Motor neuron (in vitro differentiated cells): ENCODE results near the gene SPAG5. TPM values are rescaled to one million over a fixed set of nuclear protein-coding genes. Genes with fewer than 3 reads are reported as not detected.
"Not testable (repeated sequence)": the region's sequence is repeated elsewhere in the genome, so short reads cannot be mapped to it uniquely, and the experiment has no call there.

Experiments used
- ATAC-seq, 8 experiments: fragments of 200-7000 bp; cut with Tn5 transposase; replicated peaks in 6 of 8; 2 replicates each; pipeline ENCODE4 v1.8.0; 2021; ENCODE audit warnings: mild to moderate bottlenecking in 8 of 8, moderate library complexity in 8 of 8
- H3K27ac ChIP-seq, 2 donors: fragments of 250-450 bp; sonication (Bioruptor Pico); 2 replicates each; pipeline ENCODE4 v1.9.0; 2021; ENCODE audit warnings: antibody characterized with exemption in 2 of 2, mild to moderate bottlenecking in 2 of 2, moderate library complexity in 1 of 2
- H3K4me1 ChIP-seq, 2 donors: fragments of 250-450 bp; sonication (Bioruptor Pico); replicated peaks in 1 of 2; 2 replicates each; pipeline ENCODE4 v1.6.1; 2021; ENCODE audit warnings: antibody characterized with exemption in 2 of 2, mild to moderate bottlenecking in 2 of 2, moderate library complexity in 1 of 2
- H3K4me3 ChIP-seq, 5 donors: fragments of 250-450 bp; sonication (Bioruptor Pico); 2 replicates each; pipeline ENCODE4 v1.9.0; 2021; ENCODE audit warnings: antibody characterized with exemption in 5 of 5, mild to moderate bottlenecking in 5 of 5, moderate library complexity in 4 of 5
- WGBS, 10 experiments: fragments of 450-650 bp; shearing (Covaris generic); methylation state at CpG; one replicate each; pipeline ENCODE4 v1.0.0; 2022; 5-methylcytosine and 5-hydroxymethylcytosine counted together
- in situ Hi-C, 9 experiments: fragments of 400-800 bp; cut with MboI; loops; one replicate each; pipeline ENCODE4 v1.15.0; 2021; ENCODE audit warnings: low sequenced_read_pairs in 9 of 9, low pct_unique_long_range_greater_than_20kb in 2 of 9; ENCODE audit not compliant: unreplicated experiment in 9 of 9
- total RNA-seq, 8 experiments: library from RNA; unstranded; fragments of 300-600 nt; gene quantifications; 2 replicates each; pipeline versions ENCODE4 v1.2.3 to v1.2.4, GENCODE V29; 2022

SPAG5 gene
- total RNA-seq, 8 experiments from 2014 or later: 2.3 to 65.8 (median 9.8) TPM

- no peaks in the 10 kb centered on the region for H3K4me1 ChIP-seq
- H3K4me3 ChIP-seq: no peak overlapping the region
- WGBS, 10 experiments: 86 to 100% (median 96%) methylated on average over 1 to 3 of the region's 3 CpGs; no CpG with 5 or more reads in 3 of the 10 experiments
- no peak for ATAC-seq
- no peak overlapping the region for H3K27ac ChIP-seq
- in situ Hi-C loops: loop anchor here in 1 of 9 experiments (25.0 kb wide), 1 partner anchor 90 kb away; the partner anchor contains the start of genes PROCA1, RAB34 and RPL23A
Observed at GRCh38 chr17:28622186-28622585, 23.4 kb upstream of the SPAG5 start.

- no peak overlapping the region for H3K4me3 ChIP-seq
- no peak overlapping the region for H3K27ac ChIP-seq
- no peaks in the 10 kb centered on the region for H3K4me1 ChIP-seq
- in situ Hi-C loops: loop anchor here in 1 of 9 experiments (25.0 kb wide), 1 partner anchor 92 kb away; the partner anchor contains the start of genes PROCA1, RAB34 and RPL23A
- 61 to 100% (median 93%) methylated on average over 1 to 2 of the region's 2 CpGs; no CpG with 5 or more reads in 3 of the 10 experiments for WGBS, 10 experiments
- no peak for ATAC-seq
Observed at GRCh38 chr17:28620010-28620409, 21.2 kb upstream of the SPAG5 start.

- in situ Hi-C loops: loop anchor here in 1 of 9 experiments (25.0 kb wide), 1 partner anchor 94 kb away; the partner anchor contains the start of genes PROCA1, RAB34 and RPL23A
- 67 to 100% (median 89%) methylated on average over 1 to 3 of the region's 3 CpGs; no CpG with 5 or more reads in 2 of the 10 experiments for WGBS, 10 experiments
- Histone ChIP-seq H3K4me1 (no peaks in the 10 kb centered on the region), H3K4me3 (no peak overlapping the region), H3K27ac (no peak overlapping the region)
- ATAC-seq: no peak
Observed at GRCh38 chr17:28618464-28618863, 19.6 kb upstream of the SPAG5 start.

DNA sequence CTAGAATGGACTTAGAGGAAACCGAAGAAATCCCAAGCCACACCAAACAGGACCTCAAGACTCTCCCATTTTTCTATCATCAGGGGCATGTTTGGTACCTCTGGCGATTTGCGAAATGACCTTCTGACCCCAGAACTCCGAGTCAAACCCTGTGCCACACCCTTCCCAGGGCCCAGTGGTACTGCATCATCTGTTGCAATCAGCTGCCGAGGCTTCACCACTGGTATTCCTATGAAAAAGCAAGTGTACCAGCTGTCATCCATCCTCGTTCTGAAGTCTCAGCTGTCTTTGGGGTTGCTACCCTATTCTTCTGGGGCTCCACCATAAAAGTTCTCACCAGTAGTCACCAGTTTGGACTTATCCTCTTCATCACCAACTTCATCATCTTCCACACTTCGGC lies 17.5 kb upstream of the SPAG5 start:
- ATAC-seq: no peak
- in situ Hi-C loops: loop anchor here in 1 of 9 experiments (25.0 kb wide), 1 partner anchor 96 kb away; the partner anchor contains the start of genes PROCA1, RAB34 and RPL23A
- no peak overlapping the region for H3K27ac ChIP-seq
- WGBS, 10 experiments: 70 to 100% (median 86%) methylated on average over 1 to 6 of the region's 7 CpGs; no CpG with 5 or more reads in 3 of the 10 experiments
- no peak overlapping the region for H3K4me3 ChIP-seq
- no peaks in the 10 kb centered on the region for H3K4me1 ChIP-seq

DNA sequence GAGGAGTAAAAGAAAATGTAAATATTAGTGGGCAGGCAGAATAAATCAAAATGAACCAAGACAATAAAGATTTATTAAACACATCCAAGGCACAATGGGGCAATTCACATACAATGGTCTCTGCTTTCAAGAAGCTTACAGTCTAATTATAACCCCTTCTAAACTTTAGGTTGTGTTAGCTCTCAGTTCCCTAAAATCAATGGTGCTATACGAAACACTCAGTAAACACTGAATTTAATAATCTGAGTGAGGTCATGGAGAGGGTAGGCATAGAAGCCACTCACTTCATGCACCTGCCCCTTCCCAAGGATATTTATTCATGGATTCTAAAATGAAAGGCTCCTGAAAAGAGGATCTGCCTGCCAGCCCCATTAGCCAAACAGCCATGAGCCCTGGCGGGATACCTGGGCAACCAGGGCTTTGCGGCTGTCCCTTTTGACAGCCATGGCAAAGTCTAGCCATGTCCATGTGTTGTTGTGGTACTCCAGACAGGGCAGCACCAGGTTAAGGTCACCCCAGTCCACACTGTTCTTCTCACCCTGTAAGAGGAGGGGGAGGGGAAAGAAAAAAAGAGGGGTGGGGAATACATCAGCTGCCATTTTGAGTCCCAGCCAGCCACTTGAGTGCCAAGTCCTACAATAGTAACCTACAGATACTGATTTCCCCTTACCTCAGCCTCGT lies 16.6 kb upstream of the SPAG5 start:
- in situ Hi-C loops: loop anchor here in 1 of 9 experiments (25.0 kb wide), 1 partner anchor 97 kb away; the partner anchor contains the start of genes PROCA1, RAB34 and RPL23A
- Histone ChIP-seq H3K4me3 (no peak overlapping the region), H3K4me1 (no peaks in the 10 kb centered on the region), H3K27ac (no peak overlapping the region)
- no peak for ATAC-seq
- 67 to 100% (median 94%) methylated on average over 1 to 2 of the region's 4 CpGs; no CpG with 5 or more reads in 2 of the 10 experiments for WGBS, 10 experiments

DNA sequence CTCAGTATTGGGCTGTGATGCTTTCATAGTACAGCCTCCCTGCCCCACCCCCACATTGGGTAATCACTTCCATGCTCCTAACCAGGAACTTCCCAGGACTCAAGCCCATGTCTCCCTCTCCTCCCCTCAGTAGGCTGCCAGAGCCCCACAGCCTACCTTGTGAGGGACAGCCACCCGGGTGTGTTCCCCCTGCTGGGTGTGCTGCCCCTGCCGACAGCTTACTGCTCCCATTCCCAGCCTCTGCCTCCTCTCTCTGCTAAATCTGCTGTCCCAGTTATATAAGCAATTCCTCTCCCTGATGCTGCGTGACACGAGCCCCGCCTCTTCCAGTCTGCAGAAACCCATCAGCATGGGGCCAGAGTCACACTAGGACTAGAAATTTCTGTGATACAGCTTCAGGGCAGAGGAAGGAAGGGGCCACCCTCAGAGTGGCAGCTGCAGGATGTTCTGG lies 15.1 kb upstream of the SPAG5 start, which contains the start of gene RSKR:
Gene RSKR (minus strand): TSS at position 255 of the 451 bp plus-strand sequence. CDS start 24 bp downstream, at position 231.
- in situ Hi-C loops: loop anchor here in 1 of 9 experiments (25.0 kb wide), 1 partner anchor 98 kb away; the partner anchor contains the start of genes PROCA1, RAB34 and RPL23A
- 40 to 100% (median 90%) methylated on average over 1 to 3 of the region's 5 CpGs; no CpG with 5 or more reads in 7 of the 10 experiments for WGBS, 10 experiments
- H3K4me1 ChIP-seq: no peaks in the 10 kb centered on the region
- H3K4me3 ChIP-seq: no peak within 1 kb of the TSS
- no peak within 1 kb of the TSS for H3K27ac ChIP-seq
- ATAC-seq: peak in 3 of 8 experiments; percentile 16 to 50 (median 43)

DNA sequence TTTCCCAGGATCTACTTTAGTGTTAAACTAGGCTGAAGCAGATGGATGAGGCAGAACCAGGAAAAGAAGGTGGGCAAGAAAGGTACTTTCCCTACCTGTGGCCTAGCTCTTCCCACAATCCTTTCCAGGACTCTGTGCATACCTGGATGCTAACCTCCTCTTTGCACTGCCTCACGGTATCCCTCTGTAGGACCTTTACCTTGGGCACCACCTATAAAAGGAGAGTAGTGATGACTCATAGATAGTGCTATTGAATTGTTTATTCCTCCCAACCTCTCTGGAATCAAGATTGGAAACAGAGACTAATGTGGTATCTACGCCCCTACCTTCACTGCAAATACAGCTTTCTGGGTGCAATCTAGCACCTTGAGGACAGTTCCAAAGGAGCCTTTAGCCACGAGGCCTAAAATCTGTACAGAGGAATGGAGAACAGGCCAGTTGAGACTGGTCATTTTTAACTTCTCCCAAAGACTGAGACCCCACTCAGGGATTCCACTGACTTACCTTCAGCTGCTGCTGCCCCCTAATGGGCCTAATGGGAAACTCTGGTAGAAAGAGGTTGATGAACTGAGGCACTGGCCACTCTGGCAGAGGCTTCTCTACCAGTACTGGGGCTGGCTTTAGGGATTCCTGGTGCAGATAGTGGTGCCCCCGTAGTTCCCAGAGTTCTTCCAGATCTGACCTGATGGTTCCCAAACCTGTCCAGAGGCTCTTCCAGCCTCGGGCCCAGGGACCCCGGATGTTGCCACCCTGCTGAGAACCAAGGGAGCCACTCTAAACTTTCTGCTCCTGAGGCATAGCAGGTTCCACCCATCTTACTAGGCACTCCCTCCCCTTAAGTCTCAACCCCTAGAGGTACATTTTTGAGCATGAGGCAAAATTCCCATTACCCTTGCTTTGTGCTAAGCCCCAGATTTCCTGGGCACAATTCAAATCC lies 14.4 kb upstream of the SPAG5 start:
- H3K4me1 ChIP-seq: no peaks in the 10 kb centered on the region
- WGBS, 10 experiments: 40 to 100% (median 64%) methylated on average over 1 to 5 of the region's 6 CpGs; no CpG with 5 or more reads in 2 of the 10 experiments
- no peak overlapping the region for H3K4me3 ChIP-seq
- ATAC-seq: peak; percentile 22 to 77 (median 45)
- H3K27ac ChIP-seq: no peak overlapping the region
- in situ Hi-C loops: loop anchor here in 1 of 9 experiments (25.0 kb wide), 1 partner anchor 99 kb away; the partner anchor contains the start of genes PROCA1, RAB34 and RPL23A

GRCh38 chr17:28612531-28612930 lies 13.7 kb upstream of the SPAG5 start:
- ATAC-seq: no peak
- in situ Hi-C loops: loop anchor here in 1 of 9 experiments (25.0 kb wide), 1 partner anchor 100 kb away; the partner anchor contains the start of genes PROCA1, RAB34 and RPL23A
- H3K4me1 ChIP-seq: no peaks in the 10 kb centered on the region
- H3K27ac ChIP-seq: no peak overlapping the region
- no peak overlapping the region for H3K4me3 ChIP-seq
- 0 to 83% (median 48%) methylated on average over 1 to 2 of the region's 2 CpGs; no CpG with 5 or more reads in 4 of the 10 experiments for WGBS, 10 experiments

DNA sequence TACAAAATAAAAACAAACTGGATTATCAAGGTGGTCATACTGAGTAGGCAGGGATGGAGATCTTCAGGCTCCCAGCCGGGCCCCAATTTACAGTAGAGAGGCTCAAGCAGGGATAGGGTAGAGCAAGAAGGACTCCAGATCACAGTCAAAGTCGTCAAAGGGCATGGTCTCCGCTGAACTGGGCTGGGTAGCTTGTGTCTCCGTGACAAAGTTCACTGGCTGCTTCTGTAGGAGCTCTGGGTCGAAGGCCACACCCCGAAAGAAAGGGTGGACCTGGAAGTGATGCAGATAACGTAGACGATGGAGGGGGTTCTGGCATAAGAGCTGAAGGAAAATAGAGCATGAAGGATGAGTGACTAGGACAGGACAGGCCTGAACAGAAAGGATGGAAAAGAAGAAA lies 11.6 kb upstream of the SPAG5 start:
- Histone ChIP-seq H3K4me3 (no peak overlapping the region), H3K27ac (no peak overlapping the region), H3K4me1 (no peaks in the 10 kb centered on the region)
- in situ Hi-C loops: loop anchor here in 1 of 9 experiments (25.0 kb wide), 1 partner anchor 102 kb away; the partner anchor contains the start of genes PROCA1, RAB34 and RPL23A
- WGBS, 10 experiments: 40 to 100% (median 95%) methylated on average over 1 to 8 of the region's 8 CpGs
- ATAC-seq: no peak

DNA sequence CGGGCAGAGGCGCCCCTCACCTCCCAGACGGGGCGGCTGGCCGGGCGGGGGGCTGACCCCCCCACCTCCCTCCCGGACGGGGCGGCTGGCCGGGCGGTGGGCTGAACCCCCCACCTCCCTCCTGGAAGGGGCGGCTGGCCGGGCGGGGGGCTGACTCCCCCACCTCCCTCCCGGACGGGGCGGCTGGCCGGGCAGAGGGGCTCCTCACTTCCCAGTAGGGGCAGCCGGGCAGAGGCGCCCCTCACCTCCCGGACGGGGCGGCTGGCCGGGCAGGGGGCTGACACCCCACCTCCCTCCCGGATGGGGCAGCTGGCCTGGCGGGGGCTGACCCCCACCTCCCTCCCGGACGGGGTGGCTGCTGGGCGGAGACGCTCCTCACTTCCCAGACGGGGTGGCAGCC lies 5.2 kb upstream of the SPAG5 start:
- not testable (repeated sequence) for ATAC-seq, H3K4me1 ChIP-seq, H3K27ac ChIP-seq, H3K4me3 ChIP-seq
- in situ Hi-C loops: loop anchor here in 1 of 9 experiments (25.0 kb wide), 1 partner anchor 108 kb away; the partner anchor contains the start of genes PROCA1, RAB34 and RPL23A
- WGBS, 10 experiments: no CpG with 5 or more reads among the region's 31 CpGs

GRCh38 chr17:28599311-28600184 lies 723 bp upstream of the SPAG5 start:
- peak overlapping the region; percentile 42 to 69 (median 54) for H3K4me3 ChIP-seq
- H3K27ac ChIP-seq: peak overlapping the region; percentile 14 to 56
- ATAC-seq: peak; percentile 70 to 77 (median 74)
- in situ Hi-C loops: loop anchor here in 2 of 9 experiments (25.0 kb wide), 2 partner anchors 112 to 113 kb away; partner anchors contain the start of genes PROCA1 (in 1 of the 2), RAB34 (in 1 of the 2) and RPL23A (in 1 of the 2)
- H3K4me1 ChIP-seq: peaks cover 0 to 4% of the 10 kb centered on the region in 2 donors
- WGBS, 10 experiments: 1 to 95% (median 33%) methylated on average over 3 to 23 of the region's 40 CpGs
